ENCODE results near the gene PXK. TPM values are rescaled to one million over a fixed set of nuclear protein-coding genes. Genes with fewer than 3 reads are reported as not detected.
A peak's percentile ranks its signal among the peaks of the same experiment; 100 is the strongest.

The PXK gene
- total RNA-seq, 4 donors from 2014 or later = 98.6 to 139 (median 123) TPM

DNA sequence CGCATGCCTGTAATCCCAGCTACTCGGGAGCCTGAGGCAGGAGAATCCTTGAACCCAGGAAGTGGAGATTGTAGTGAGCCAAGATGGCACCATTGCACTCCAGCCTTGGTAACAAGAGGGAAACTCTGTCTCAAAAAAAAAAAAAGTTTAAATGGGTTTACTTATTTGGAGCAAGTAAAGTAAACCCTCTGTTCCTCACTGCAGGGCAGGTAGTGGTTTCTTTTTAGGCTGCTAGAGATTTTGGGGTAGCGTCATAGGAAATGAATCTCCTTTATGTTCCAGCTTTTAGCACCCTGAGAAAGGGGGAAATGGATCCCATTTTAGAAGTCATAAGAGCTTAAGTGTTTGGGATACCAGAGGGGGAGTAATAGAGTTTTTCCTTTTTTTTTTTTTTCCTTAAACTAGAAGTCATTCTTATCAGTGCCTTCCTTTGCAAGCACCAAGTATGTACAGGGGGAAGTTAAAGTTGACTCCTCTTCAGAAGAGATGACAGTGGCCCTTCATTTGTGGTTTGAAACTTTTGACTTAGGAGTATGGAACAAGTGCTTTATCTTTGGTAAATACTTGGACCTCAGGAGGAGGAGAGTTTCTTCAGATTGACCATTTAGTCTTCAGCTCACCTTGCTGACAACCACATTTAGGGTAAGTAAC lies 8.0 kb downstream of the PXK start:
- TF ChIP-seq POLR2A (IDR thresholded peaks at IDR 0.05) (no peak), CTCF (IDR thresholded peaks at IDR 0.05) (no peak)
- DNase-seq = no peak
- Histone ChIP-seq H3K9me3 (no peaks in the 10 kb centered on the region), H3K4me3 (replicated peaks in 1 of 3) (no peak overlapping the region), H3K27me3 (no peaks in the 10 kb centered on the region), H3K27ac (peak overlapping the region in 2 of 3 donors; percentile 32 to 72), H3K4me1 (peaks cover 62 to 63% of the 10 kb centered on the region in 2 donors), H3K36me3 (peaks cover 0 to 3% of the 10 kb centered on the region in 2 donors)
- intact Hi-C loops (cut with DNase I) = no loop called here
- WGBS, 2 donors = 88 to 92% methylated on average over 3 of the region's 3 CpGs

DNA sequence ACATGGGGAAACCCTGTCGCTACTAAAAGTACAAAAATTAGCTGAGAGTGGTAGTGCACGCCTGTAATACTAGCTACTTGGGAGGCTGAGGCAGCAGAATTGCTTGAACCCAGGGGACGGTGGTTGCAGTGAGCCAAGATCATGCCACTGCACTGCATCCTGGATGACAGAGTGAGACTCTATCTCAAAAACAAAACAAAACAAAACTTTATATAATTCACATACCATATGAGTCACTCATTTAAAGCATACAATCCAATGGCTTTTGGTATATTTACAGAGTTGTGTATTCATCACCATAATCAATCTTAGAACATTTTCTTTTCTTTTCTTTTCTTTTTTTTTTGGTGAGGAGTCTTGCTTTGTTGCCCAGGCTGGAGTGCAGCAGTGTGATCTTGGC lies 8.7 kb downstream of the PXK start:
- H3K9me3 ChIP-seq = no peaks in the 10 kb centered on the region
- intact Hi-C loops (cut with DNase I) = no loop called here
- H3K4me1 ChIP-seq = peaks cover 62 to 64% of the 10 kb centered on the region in 2 donors
- H3K27ac ChIP-seq = peak overlapping the region in 2 of 3 donors; percentile 32 to 72
- TF ChIP-seq POLR2A (IDR thresholded peaks at IDR 0.05) (no peak), CTCF (IDR thresholded peaks at IDR 0.05) (no peak)
- peaks cover 0 to 3% of the 10 kb centered on the region in 2 donors for H3K36me3 ChIP-seq
- H3K4me3 ChIP-seq (replicated peaks in 1 of 3) = no peak overlapping the region
- WGBS, 2 donors = 88 to 94% methylated on average over 3 of the region's 3 CpGs
- no peak for DNase-seq
- no peaks in the 10 kb centered on the region for H3K27me3 ChIP-seq

DNA sequence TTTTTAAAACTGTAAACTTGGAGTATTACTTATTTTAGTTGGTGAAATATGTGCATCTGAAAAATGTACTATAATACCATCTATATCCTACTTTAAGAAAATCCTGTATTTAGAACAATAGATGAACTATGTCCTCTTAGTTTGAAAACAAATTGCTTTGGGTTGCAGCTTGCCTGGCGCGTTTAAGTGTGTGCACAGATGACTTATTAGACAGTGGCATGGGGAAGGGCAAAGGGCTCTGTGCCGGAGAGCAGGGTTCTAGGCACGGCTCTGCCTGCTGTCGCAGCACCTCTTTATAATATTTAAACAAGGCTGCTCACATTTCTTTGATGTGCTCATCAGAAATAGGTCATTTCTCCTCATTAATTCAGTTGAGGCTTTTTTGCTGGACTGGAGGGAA lies 10.0 kb downstream of the PXK start:
- H3K4me3 ChIP-seq (replicated peaks in 1 of 3) = no peak overlapping the region
- H3K27ac ChIP-seq = peak overlapping the region in 2 of 3 donors; percentile 1 to 53
- H3K36me3 ChIP-seq = peaks cover 0 to 3% of the 10 kb centered on the region in 2 donors
- no peak for DNase-seq
- no peaks in the 10 kb centered on the region for H3K27me3 ChIP-seq
- H3K4me1 ChIP-seq = peaks cover 58 to 62% of the 10 kb centered on the region in 2 donors
- intact Hi-C loops (cut with DNase I) = no loop called here
- H3K9me3 ChIP-seq = no peaks in the 10 kb centered on the region
- 82 to 83% methylated on average over 5 of the region's 5 CpGs for WGBS, 2 donors
- TF ChIP-seq POLR2A (IDR thresholded peaks at IDR 0.05) (no peak), CTCF (IDR thresholded peaks at IDR 0.05) (no peak)

- TF ChIP-seq POLR2A (IDR thresholded peaks at IDR 0.05) (no peak), CTCF (IDR thresholded peaks at IDR 0.05) (no peak)
- intact Hi-C loops (cut with DNase I) = no loop called here
Measured at GRCh38 chr3:58345457-58345856, 12.8 kb downstream of the PXK start.

GRCh38 chr3:58346368-58346767 lies 13.7 kb downstream of the PXK start:
- H3K4me3 ChIP-seq (replicated peaks in 1 of 3) = no peak overlapping the region
- peaks cover 68 to 75% of the 10 kb centered on the region in 2 donors for H3K4me1 ChIP-seq
- 96 to 100% methylated on average over 2 of the region's 2 CpGs for whole genome bisulfite sequencing, 2 donors
- TF ChIP-seq POLR2A (IDR thresholded peaks at IDR 0.05) (no peak), CTCF (IDR thresholded peaks at IDR 0.05) (no peak)
- peak overlapping the region in 1 of 3 donors; percentile 7 for H3K27ac ChIP-seq
- H3K36me3 ChIP-seq = peaks cover 0 to under 1% of the 10 kb centered on the region in 2 donors
- no peak for DNase-seq
- H3K9me3 ChIP-seq = no peaks in the 10 kb centered on the region
- H3K27me3 ChIP-seq = no peaks in the 10 kb centered on the region
- intact Hi-C loops (cut with DNase I) = no loop called here

More at GRCh38 chr3:58345457-58345856, 12.8 kb downstream of the PXK start:
- 94 to 96% methylated on average over 4 of the region's 4 CpGs for WGBS, 2 donors
- Histone ChIP-seq H3K27ac (no peak overlapping the region), H3K9me3 (no peaks in the 10 kb centered on the region), H3K36me3 (peaks cover 0 to 3% of the 10 kb centered on the region in 2 donors), H3K4me3 (replicated peaks in 1 of 3) (no peak overlapping the region), H3K4me1 (peaks cover 68 to 75% of the 10 kb centered on the region in 2 donors), H3K27me3 (no peaks in the 10 kb centered on the region)
- DNase-seq = no peak
